Stimulated activated memory B cell treated with anti-CD40 and anti-IgM and Interleukin-4, amounts not matched to agents 10 μg/mL and 1 μg/mL and 100 μg/mL, for 72 hours (primary cell): ENCODE data around the gene RASSF7.
"Not testable (repeated sequence)": the region's sequence is repeated elsewhere in the genome, so short reads cannot be mapped to it uniquely, and the experiment has no call there.

Source experiments
- ATAC-seq: fragments of 150-1000 bp; cut with Tn5 transposase; 2 replicates; pipeline ENCODE4 v1.10.0; 2021
- H3K27ac Mint-ChIP-seq: one replicate; pipeline ENCODE4 v1.8.0; 2022; ENCODE audit warnings: mild to moderate bottlenecking, mixed read lengths
- H3K27me3 Mint-ChIP-seq: one replicate; pipeline ENCODE4 v1.8.0; 2022; ENCODE audit warnings: mixed read lengths
- H3K36me3 Mint-ChIP-seq: one replicate; pipeline ENCODE4 v1.8.0; 2022; ENCODE audit warnings: mixed read lengths
- H3K4me1 Mint-ChIP-seq: one replicate; pipeline ENCODE4 v1.8.0; 2022; ENCODE audit warnings: mixed read lengths
- H3K4me3 Mint-ChIP-seq: one replicate; pipeline ENCODE4 v1.8.0; 2022; ENCODE audit warnings: mild to moderate bottlenecking, moderate library complexity, mixed read lengths
- H3K9me3 Mint-ChIP-seq: one replicate; pipeline ENCODE4 v1.8.0; 2022; ENCODE audit warnings: mixed read lengths

Gene RASSF7

GRCh38 chr11:565921-566509 is 5.2 kb downstream of the RASSF7 start:
- ATAC-seq, result no peak
- no peaks in the 10 kb centered on the region for H3K9me3 Mint-ChIP-seq
- no peaks in the 10 kb centered on the region for H3K27me3 Mint-ChIP-seq
- peaks cover 8% of the 10 kb centered on the region for H3K4me1 Mint-ChIP-seq
- H3K27ac Mint-ChIP-seq, result no peak overlapping the region
- peaks cover 5% of the 10 kb centered on the region for H3K36me3 Mint-ChIP-seq
- no peak overlapping the region for H3K4me3 Mint-ChIP-seq

- H3K27ac Mint-ChIP-seq, result no peak overlapping the region
- H3K36me3 Mint-ChIP-seq, result peaks cover 5% of the 10 kb centered on the region
- H3K4me1 Mint-ChIP-seq, result no peaks in the 10 kb centered on the region
- ATAC-seq, result no peak
- H3K9me3 Mint-ChIP-seq, result no peaks in the 10 kb centered on the region
- H3K27me3 Mint-ChIP-seq, result no peaks in the 10 kb centered on the region
- peak overlapping the region; percentile 63 for H3K4me3 Mint-ChIP-seq
Measured at GRCh38 chr11:567011-567628, 6.3 kb downstream of the RASSF7 start.

- peak overlapping the region; percentile 63 for H3K4me3 Mint-ChIP-seq
- H3K9me3 Mint-ChIP-seq, result no peaks in the 10 kb centered on the region
- ATAC-seq, result peak; percentile 4
Measured at GRCh38 chr11:567629-568292, 7.0 kb downstream of the RASSF7 start.

GRCh38 chr11:568306-569157 is 7.8 kb downstream of the RASSF7 start:
- peaks cover 4% of the 10 kb centered on the region for H3K36me3 Mint-ChIP-seq
- peak; percentile 93 for ATAC-seq
- no peaks in the 10 kb centered on the region for H3K4me1 Mint-ChIP-seq
- H3K27ac Mint-ChIP-seq, result peak overlapping the region; percentile 54
- peak overlapping the region; percentile 80 for H3K4me3 Mint-ChIP-seq
- H3K9me3 Mint-ChIP-seq, result no peaks in the 10 kb centered on the region
- no peaks in the 10 kb centered on the region for H3K27me3 Mint-ChIP-seq

More at GRCh38 chr11:567629-568292, 7.0 kb downstream of the RASSF7 start:
- Mint-ChIP-seq H3K36me3 (peaks cover 5% of the 10 kb centered on the region), H3K4me1 (no peaks in the 10 kb centered on the region), H3K27ac (no peak overlapping the region), H3K27me3 (no peaks in the 10 kb centered on the region)

- peaks cover 3% of the 10 kb centered on the region for H3K4me1 Mint-ChIP-seq
- H3K9me3 Mint-ChIP-seq, result no peaks in the 10 kb centered on the region
- H3K27ac Mint-ChIP-seq, result peak overlapping the region; percentile 54
- no peaks in the 10 kb centered on the region for H3K36me3 Mint-ChIP-seq
- H3K4me3 Mint-ChIP-seq, result peak overlapping the region; percentile 80
- ATAC-seq, result no peak
- H3K27me3 Mint-ChIP-seq, result peaks cover 4% of the 10 kb centered on the region
Measured at GRCh38 chr11:569158-569885, 8.6 kb downstream of the RASSF7 start.

- Mint-ChIP-seq H3K36me3 (no peaks in the 10 kb centered on the region), H3K27me3 (peaks cover 16% of the 10 kb centered on the region), H3K4me1 (peaks cover 14% of the 10 kb centered on the region), H3K4me3 (no peak overlapping the region), H3K27ac (no peak overlapping the region), H3K9me3 (no peaks in the 10 kb centered on the region)
- no peak for ATAC-seq
Measured at GRCh38 chr11:571802-572185, 11.0 kb downstream of the RASSF7 start.

GRCh38 chr11:573146-573759 is 12.5 kb downstream of the RASSF7 start:
- Mint-ChIP-seq H3K36me3 (no peaks in the 10 kb centered on the region), H3K4me3 (no peak overlapping the region), H3K27me3 (peaks cover 16% of the 10 kb centered on the region), H3K27ac (no peak overlapping the region), H3K9me3 (no peaks in the 10 kb centered on the region), H3K4me1 (peaks cover 26% of the 10 kb centered on the region)
- ATAC-seq, result no peak

GRCh38 chr11:574031-574570 is 13.3 kb downstream of the RASSF7 start:
- not testable (repeated sequence) for ATAC-seq, H3K4me3 Mint-ChIP-seq, H3K9me3 Mint-ChIP-seq, H3K27ac Mint-ChIP-seq, H3K36me3 Mint-ChIP-seq
- H3K4me1 Mint-ChIP-seq, result peaks cover 34% of the 10 kb centered on the region
- H3K27me3 Mint-ChIP-seq, result peaks cover 16% of the 10 kb centered on the region

GRCh38 chr11:574632-575312 is 14.0 kb downstream of the RASSF7 start:
- Mint-ChIP-seq H3K9me3 (no peaks in the 10 kb centered on the region), H3K4me1 (peaks cover 41% of the 10 kb centered on the region), H3K27me3 (peaks cover 16% of the 10 kb centered on the region), H3K27ac (no peak overlapping the region), H3K36me3 (no peaks in the 10 kb centered on the region), H3K4me3 (peak overlapping the region; percentile 63)
- ATAC-seq, result no peak

GRCh38 chr11:575313-575995 is 14.7 kb downstream of the RASSF7 start:
- peak overlapping the region; percentile 96 for H3K4me3 Mint-ChIP-seq
- peak overlapping the region; percentile 99 for H3K27ac Mint-ChIP-seq
- H3K4me1 Mint-ChIP-seq, result peaks cover 48% of the 10 kb centered on the region
- H3K27me3 Mint-ChIP-seq, result peaks cover 16% of the 10 kb centered on the region
- H3K36me3 Mint-ChIP-seq, result no peaks in the 10 kb centered on the region
- ATAC-seq, result peak; percentile 75
- H3K9me3 Mint-ChIP-seq, result no peaks in the 10 kb centered on the region

- peaks cover 16% of the 10 kb centered on the region for H3K27me3 Mint-ChIP-seq
- no peaks in the 10 kb centered on the region for H3K9me3 Mint-ChIP-seq
- peaks cover 54% of the 10 kb centered on the region for H3K4me1 Mint-ChIP-seq
- H3K27ac Mint-ChIP-seq, result peak within 1 kb of the TSS; percentile 99
- peak within 1 kb of the TSS; percentile 96 for H3K4me3 Mint-ChIP-seq
- peaks cover 3% of the 10 kb centered on the region for H3K36me3 Mint-ChIP-seq
- peak; percentile 94 for ATAC-seq
Measured at GRCh38 chr11:575996-576768, 15.4 kb downstream of the RASSF7 start, which contains the start of gene PHRF1. Gene PHRF1 (plus strand): TSS chr11:576470. CDS start chr11:581513, 5,043 bp downstream.

- Mint-ChIP-seq H3K4me1 (peaks cover 62% of the 10 kb centered on the region), H3K27me3 (peaks cover 16% of the 10 kb centered on the region), H3K4me3 (peak overlapping the region; percentile 79), H3K9me3 (no peaks in the 10 kb centered on the region), H3K36me3 (peaks cover 11% of the 10 kb centered on the region), H3K27ac (peak overlapping the region; percentile 99)
- ATAC-seq, result no peak
Measured at GRCh38 chr11:576811-577610, 16.2 kb downstream of the RASSF7 start.
